Uterus (tissue), 2 donors: ENCODE measurements around the gene ZBTB20.

Experiments used
- CTCF ChIP-seq, 4 experiments: fragments of 200-600 bp in 2 of 4; fragments of 450-650 bp in 2 of 4; sonication (generic) in 2 of 4; IDR thresholded peaks; one replicate each; pipeline ENCODE4 v1.5.1; 2016 to 2019; ENCODE audit warnings: antibody characterized with exemption in 4 of 4, mild to moderate bottlenecking in 2 of 4, moderate library complexity in 1 of 4
- POLR2A ChIP-seq, 2 donors: fragments of 450-650 bp; IDR thresholded peaks; one replicate each; pipeline ENCODE4 v1.6.1; 2016; ENCODE audit warnings: antibody characterized with exemption in 2 of 2, mild to moderate bottlenecking in 1 of 2, moderate library complexity in 1 of 2

DNA sequence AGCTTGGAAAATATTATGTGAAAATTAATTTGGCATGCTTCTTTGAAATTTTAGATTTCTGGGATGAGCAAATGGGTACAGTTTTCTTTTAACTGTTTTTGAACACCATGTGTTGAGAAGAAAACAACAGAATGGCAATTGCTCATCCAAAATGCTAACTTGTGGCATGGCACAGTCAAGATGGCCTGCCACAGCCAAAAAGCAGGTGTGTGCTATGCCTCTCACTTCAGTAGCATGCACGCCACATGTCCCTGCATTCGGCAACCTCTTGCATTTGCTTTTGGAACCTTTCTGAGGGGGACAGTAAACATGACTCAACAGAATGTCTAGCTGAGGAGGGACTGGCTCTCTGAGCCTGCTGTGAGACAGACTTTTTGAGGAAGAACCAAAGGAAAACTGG lies 714.8 kb downstream of the ZBTB20 start:
- TF ChIP-seq POLR2A (IDR thresholded peaks at IDR 0.05), result no peak
- no peak for TF ChIP-seq CTCF (IDR thresholded peaks at IDR 0.05)
